Measurements from ENCODE around the gene PABPN1L.

- TF ChIP-seq POLR2A (IDR thresholded peaks at IDR 0.05; ENCODE audit: low read depth, low read length): no peak
- TF ChIP-seq, protein P1, sequence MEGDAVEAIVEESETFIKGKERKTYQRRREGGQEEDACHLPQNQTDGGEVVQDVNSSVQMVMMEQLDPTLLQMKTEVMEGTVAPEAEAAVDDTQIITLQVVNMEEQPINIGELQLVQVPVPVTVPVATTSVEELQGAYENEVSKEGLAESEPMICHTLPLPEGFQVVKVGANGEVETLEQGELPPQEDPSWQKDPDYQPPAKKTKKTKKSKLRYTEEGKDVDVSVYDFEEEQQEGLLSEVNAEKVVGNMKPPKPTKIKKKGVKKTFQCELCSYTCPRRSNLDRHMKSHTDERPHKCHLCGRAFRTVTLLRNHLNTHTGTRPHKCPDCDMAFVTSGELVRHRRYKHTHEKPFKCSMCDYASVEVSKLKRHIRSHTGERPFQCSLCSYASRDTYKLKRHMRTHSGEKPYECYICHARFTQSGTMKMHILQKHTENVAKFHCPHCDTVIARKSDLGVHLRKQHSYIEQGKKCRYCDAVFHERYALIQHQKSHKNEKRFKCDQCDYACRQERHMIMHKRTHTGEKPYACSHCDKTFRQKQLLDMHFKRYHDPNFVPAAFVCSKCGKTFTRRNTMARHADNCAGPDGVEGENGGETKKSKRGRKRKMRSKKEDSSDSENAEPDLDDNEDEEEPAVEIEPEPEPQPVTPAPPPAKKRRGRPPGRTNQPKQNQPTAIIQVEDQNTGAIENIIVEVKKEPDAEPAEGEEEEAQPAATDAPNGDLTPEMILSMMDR (conservative IDR thresholded peaks at IDR 0.05; ENCODE audit: low read depth, low read length): no peak
- TF ChIP-seq USF2 (IDR thresholded peaks at IDR 0.05; ENCODE audit: low read depth, low read length): no peak
- no peak for TF ChIP-seq RAD21 (IDR thresholded peaks at IDR 0.05; ENCODE audit: low read length)
- TF ChIP-seq CEBPB (IDR thresholded peaks at IDR 0.05; ENCODE audit: low read depth, low read length): no peak
- TF ChIP-seq MXI1 (IDR thresholded peaks at IDR 0.05; ENCODE audit: borderline replicate concordance, low read depth, low read length): no peak
- no peak for TF ChIP-seq BHLHE40 (IDR thresholded peaks at IDR 0.05; ENCODE audit: low read depth, low read length)
- TF ChIP-seq RFX5 (IDR thresholded peaks at IDR 0.05; ENCODE audit: low read depth, low read length): no peak
- no peak for TF ChIP-seq MAZ (IDR thresholded peaks at IDR 0.05; ENCODE audit: borderline replicate concordance, low read depth, low read length)
- TF ChIP-seq SMC3 (IDR thresholded peaks at IDR 0.05; ENCODE audit: low read depth, low read length): no peak
These were observed 15.4 kb upstream of the PABPN1L start for GRCh38 chr16:88881675-88882357.

Data from IMR-90 (cell line).